PC-9 (cell line): ENCODE data around the gene EGFR. TPM values are rescaled to one million over a fixed set of nuclear protein-coding genes. Genes with fewer than 3 reads are reported as not detected.

Source experiments
- BruUV-seq: library from RNA; stranded (reverse); fragments of 400-500 nt; replicated peaks from 2 replicates; lab custom pipeline; 2021; lab: Mats Ljungman, UMichigan
- CTCF ChIA-PET: fragments of 300-600 bp; sonication (Branson Sonifier 250); formaldehyde crosslinking; loops from one replicate; lab custom pipeline; 2022; ENCODE audit warnings: antibody characterized with exemption; lab: Charles Lee
- POLR2A ChIA-PET: fragments of 300-600 bp; sonication (Branson Sonifier 250); formaldehyde crosslinking; loops from one replicate; lab custom pipeline; 2022; ENCODE audit warnings: antibody characterized with exemption; ENCODE audit not compliant: unreplicated experiment; lab: Charles Lee
- DNase-seq, 2 experiments: peaks; one replicate each; pipeline versions ENCODE4 v3.0.0 to v3.0.0-alpha.2; 2015 to 2022; ENCODE audit warnings: mixed read lengths in 1 of 2
- H2AFZ ChIP-seq: fragments of 200-600 bp; sonication (generic); 2 replicates; pipeline ENCODE4 v1.8.1; 2017; ENCODE audit warnings: antibody characterized with exemption
- H3F3A ChIP-seq: fragments of 200-600 bp; sonication (generic); 2 replicates; pipeline ENCODE4 v1.8.1; 2017; ENCODE audit warnings: antibody characterized with exemption, mild to moderate bottlenecking, low read depth; ENCODE audit not compliant: insufficient read depth
- H3K27ac ChIP-seq: fragments of 200-600 bp; sonication (generic); 2 replicates; pipeline ENCODE4 v1.6.1; 2016; ENCODE audit warnings: mixed run types
- H3K27me3 ChIP-seq: fragments of 200-600 bp; sonication (generic); 2 replicates; pipeline ENCODE4 v1.6.1; 2016; ENCODE audit warnings: low read depth, mixed run types; ENCODE audit not compliant: insufficient read depth
- H3K36me3 ChIP-seq: fragments of 200-600 bp; sonication (generic); 2 replicates; pipeline ENCODE4 v1.6.1; 2016; ENCODE audit warnings: low read depth, mixed run types
- H3K4me1 ChIP-seq: fragments of 200-600 bp; sonication (generic); replicated peaks from 2 replicates; pipeline ENCODE4 v1.6.1; 2016; ENCODE audit warnings: mixed run types; ENCODE audit not compliant: insufficient read depth
- H3K4me2 ChIP-seq: fragments of 200-600 bp; sonication (generic); 2 replicates; pipeline ENCODE4 v1.6.1; 2017; ENCODE audit warnings: mixed run types
- H3K4me3 ChIP-seq: fragments of 200-600 bp; sonication (generic); 2 replicates; pipeline ENCODE4 v1.6.1; 2016; ENCODE audit warnings: mixed run types
- H3K79me2 ChIP-seq: fragments of 200-600 bp; sonication (generic); 2 replicates; pipeline ENCODE4 v1.6.1; 2017; ENCODE audit warnings: low read depth, mixed run types
- H3K9me2 ChIP-seq: fragments of 200-600 bp; sonication (generic); 2 replicates; pipeline ENCODE4 v1.8.1; 2017; ENCODE audit warnings: mild to moderate bottlenecking; ENCODE audit not compliant: insufficient read depth
- H3K9me3 ChIP-seq: fragments of 200-600 bp; sonication (generic); 2 replicates; pipeline ENCODE4 v1.8.1; 2016; ENCODE audit warnings: low read depth; ENCODE audit not compliant: insufficient read depth
- H4K20me1 ChIP-seq: fragments of 200-600 bp; sonication (generic); 2 replicates; pipeline ENCODE4 v1.8.1; 2017; ENCODE audit not compliant: insufficient read depth
- EZH2 ChIP-seq: fragments of 200-600 bp; sonication (generic); IDR thresholded peaks from 2 replicates; pipeline ENCODE4 v1.8.0; 2017; ENCODE audit warnings: antibody characterized with exemption, low read depth
- intact Hi-C: fragments of 100-400 bp; cut with micrococcal nuclease; formaldehyde crosslinking; loops from one replicate; pipeline ENCODE4 v1.10.0; 2022; ENCODE audit not compliant: unreplicated experiment
- total RNA-seq: library from RNA; stranded (reverse); gene quantifications from 2 replicates; pipeline ENCODE4 v1.2.3, GENCODE V29; 2021
- TF ChIP-seq, protein P1 (sequence below): fragments of 200-600 bp; sonication (generic); conservative IDR thresholded peaks from 2 replicates; pipeline ENCODE4 v1.6.1; 2017; ENCODE audit warnings: mixed run types, antibody characterized with exemption, mild to moderate bottlenecking, moderate library complexity

EGFR gene
- total RNA-seq, 1 experiment from 2014 or later = 342 TPM

DNA sequence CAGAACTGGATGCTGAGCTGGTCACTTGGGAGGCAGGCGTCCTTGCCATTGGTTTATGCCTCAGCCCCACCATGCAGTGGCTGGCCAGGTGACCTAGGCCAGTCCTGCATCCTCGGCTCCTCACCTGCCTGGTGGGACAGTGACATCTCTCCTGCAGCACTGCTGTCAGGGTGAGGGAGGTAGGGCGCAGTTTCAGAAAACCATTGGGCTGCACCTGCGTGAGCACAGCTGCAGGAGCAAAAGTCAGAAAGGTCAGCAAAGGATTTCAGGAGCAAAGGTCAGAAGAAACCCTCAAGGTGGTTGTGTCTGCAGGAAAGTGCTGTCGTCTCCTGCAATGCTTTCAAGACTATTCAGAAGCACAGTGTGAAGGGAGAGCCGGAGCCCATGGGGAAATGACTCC is 48.1 kb downstream of the EGFR start:
- TF ChIP-seq, protein P1, sequence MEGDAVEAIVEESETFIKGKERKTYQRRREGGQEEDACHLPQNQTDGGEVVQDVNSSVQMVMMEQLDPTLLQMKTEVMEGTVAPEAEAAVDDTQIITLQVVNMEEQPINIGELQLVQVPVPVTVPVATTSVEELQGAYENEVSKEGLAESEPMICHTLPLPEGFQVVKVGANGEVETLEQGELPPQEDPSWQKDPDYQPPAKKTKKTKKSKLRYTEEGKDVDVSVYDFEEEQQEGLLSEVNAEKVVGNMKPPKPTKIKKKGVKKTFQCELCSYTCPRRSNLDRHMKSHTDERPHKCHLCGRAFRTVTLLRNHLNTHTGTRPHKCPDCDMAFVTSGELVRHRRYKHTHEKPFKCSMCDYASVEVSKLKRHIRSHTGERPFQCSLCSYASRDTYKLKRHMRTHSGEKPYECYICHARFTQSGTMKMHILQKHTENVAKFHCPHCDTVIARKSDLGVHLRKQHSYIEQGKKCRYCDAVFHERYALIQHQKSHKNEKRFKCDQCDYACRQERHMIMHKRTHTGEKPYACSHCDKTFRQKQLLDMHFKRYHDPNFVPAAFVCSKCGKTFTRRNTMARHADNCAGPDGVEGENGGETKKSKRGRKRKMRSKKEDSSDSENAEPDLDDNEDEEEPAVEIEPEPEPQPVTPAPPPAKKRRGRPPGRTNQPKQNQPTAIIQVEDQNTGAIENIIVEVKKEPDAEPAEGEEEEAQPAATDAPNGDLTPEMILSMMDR = no peak
- no peak for TF ChIP-seq EZH2
- no peaks in the 10 kb centered on the region for H4K20me1 ChIP-seq
- H3K9me3 ChIP-seq = no peaks in the 10 kb centered on the region
- peak overlapping the region; percentile 27; the same call in 1 of the 2 replicates for H3K4me3 ChIP-seq
- peaks cover 69% of the 10 kb centered on the region for H3K36me3 ChIP-seq
- H3K27ac ChIP-seq = peak overlapping the region; percentile 96
- DNase-seq = no peak
- peaks cover 90% of the 10 kb centered on the region for H3K79me2 ChIP-seq
- intact Hi-C loops = no loop called here
- BruUV-seq = no TSS peak
- H3K9me2 ChIP-seq = no peaks in the 10 kb centered on the region
- H3K4me2 ChIP-seq = peak overlapping the region; percentile 74
- H3K4me1 ChIP-seq = peaks cover 70% of the 10 kb centered on the region
- no peak overlapping the region for H2AFZ ChIP-seq
- ChIA-PET CTCF (interaction anchor here (0.6 to 2.1 kb wide), 2 partner anchors 20 to 188 kb away, joined by 5 to 11 read pairs; no protein-coding TSS in a partner anchor), POLR2A (interaction anchor here (0.6 to 2.3 kb wide), 6 partner anchors 15 to 278 kb away, joined by 4 to 21 read pairs (median 10); no protein-coding TSS in a partner anchor)
- H3K27me3 ChIP-seq = no peaks in the 10 kb centered on the region
- H3F3A ChIP-seq = peaks cover 92% of the 10 kb centered on the region

DNA sequence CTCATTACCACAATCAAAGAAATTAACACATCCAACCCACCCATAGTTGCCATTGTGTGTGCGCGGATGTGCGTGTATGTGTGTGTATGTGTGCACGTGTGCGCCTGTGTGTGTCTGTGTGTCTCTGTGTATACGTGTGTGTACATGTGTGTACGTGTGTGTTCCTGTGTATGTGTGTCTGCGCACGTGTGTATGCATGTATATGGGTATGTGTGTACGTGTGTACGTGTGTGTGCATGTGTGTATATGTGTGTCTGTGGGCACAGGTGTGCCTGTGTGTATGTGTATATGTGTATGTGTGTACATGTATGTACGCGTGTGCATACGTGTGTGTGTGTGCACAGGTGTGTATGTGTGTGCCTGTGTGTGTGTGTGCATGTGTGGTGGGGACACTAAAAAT is 48.9 kb downstream of the EGFR start:
- peaks cover 70% of the 10 kb centered on the region for H3K4me1 ChIP-seq
- CTCF ChIA-PET = no interaction called here
- H3K79me2 ChIP-seq = peaks cover 90% of the 10 kb centered on the region

DNA sequence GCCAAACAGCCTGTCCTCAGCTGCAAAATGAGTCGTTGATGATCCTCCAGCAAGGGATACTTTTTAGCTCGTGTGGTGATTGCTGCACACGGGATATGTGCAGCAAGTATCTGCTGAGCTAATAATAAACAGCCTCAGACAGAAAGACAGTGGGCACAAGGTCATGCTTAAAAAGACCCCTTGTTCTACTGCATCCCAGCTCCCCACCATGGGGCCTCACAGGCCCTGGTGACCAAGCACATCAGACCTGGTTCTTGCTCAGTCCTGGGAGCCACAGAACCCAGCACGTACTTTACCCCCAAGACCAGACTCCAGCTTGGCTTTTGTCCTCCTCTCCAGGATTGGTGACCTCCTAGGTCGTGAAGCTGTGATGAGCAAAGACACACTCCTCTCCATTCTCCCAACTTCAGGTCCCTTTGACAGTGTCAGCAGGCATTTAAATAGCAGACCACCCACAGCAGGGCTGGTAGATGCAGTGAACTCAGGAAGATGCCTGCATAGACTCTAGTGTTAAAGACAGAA is 50.5 kb downstream of the EGFR start:
- intact Hi-C loops = no loop called here
- peaks cover 90% of the 10 kb centered on the region for H3K79me2 ChIP-seq
- H3F3A ChIP-seq = peaks cover 92% of the 10 kb centered on the region
- no peak overlapping the region for H3K4me3 ChIP-seq
- H3K27ac ChIP-seq = 0 out of 2 replicates have a peak overlapping the region, but pooled peaks have one; percentile 4
- peaks cover 70% of the 10 kb centered on the region for H3K4me1 ChIP-seq
- H3K4me2 ChIP-seq = no peak overlapping the region
- H2AFZ ChIP-seq = no peak overlapping the region
- peaks cover 48% of the 10 kb centered on the region for H3K36me3 ChIP-seq
- DNase-seq = no peak
- no peaks in the 10 kb centered on the region for H3K9me2 ChIP-seq
- no peaks in the 10 kb centered on the region for H4K20me1 ChIP-seq
- no TSS peak for BruUV-seq
- H3K9me3 ChIP-seq = no peaks in the 10 kb centered on the region
- TF ChIP-seq EZH2 = no peak
- TF ChIP-seq, protein P1 = no peak
- H3K27me3 ChIP-seq = no peaks in the 10 kb centered on the region
- ChIA-PET CTCF (interaction anchor here (0.6 kb wide), 1 partner anchor 33 kb away, joined by 13 read pairs; no protein-coding TSS in a partner anchor), POLR2A (no interaction called here)

More for the DNA sequence above, 48.9 kb downstream of the EGFR start:
- H3F3A ChIP-seq = peaks cover 92% of the 10 kb centered on the region
- no peaks in the 10 kb centered on the region for H3K9me2 ChIP-seq
- H3K27ac ChIP-seq = no peak overlapping the region
- H4K20me1 ChIP-seq = no peaks in the 10 kb centered on the region
- DNase-seq = no peak
- TF ChIP-seq, protein P1 = no peak
- TF ChIP-seq EZH2 = no peak
- no peak overlapping the region for H3K4me3 ChIP-seq
- BruUV-seq = no TSS peak
- no peaks in the 10 kb centered on the region for H3K9me3 ChIP-seq
- POLR2A ChIA-PET = no interaction called here
- no peak overlapping the region for H3K4me2 ChIP-seq
- no peak overlapping the region for H2AFZ ChIP-seq
- intact Hi-C loops = no loop called here
- H3K36me3 ChIP-seq = peaks cover 62% of the 10 kb centered on the region
- H3K27me3 ChIP-seq = no peaks in the 10 kb centered on the region
